ENCODE data around the gene PFAS. TPM values are rescaled to one million over a fixed set of nuclear protein-coding genes. Genes with fewer than 3 reads are reported as not detected.

PFAS gene
- total and polyA plus RNA-seq, 2 experiments from 2014 or later: 13.4 to 16.0 TPM

- 60 to 73% methylated on average over 1 of the region's 1 CpG for WGBS, 2 experiments (ENCODE audit: low coverage in 1 of 2, low lambda C conversion rate in 2 of 2, missing lambda C conversion rate in 2 of 2)
- no peaks in the 10 kb centered on the region for H3F3A ChIP-seq (ENCODE audit: insufficient read depth)
- no peaks in the 10 kb centered on the region for H3K9me2 ChIP-seq (ENCODE audit: insufficient read depth)
- H3K27me3 ChIP-seq (replicated peaks; ENCODE audit: insufficient read depth): no peaks in the 10 kb centered on the region
- no peak overlapping the region for H3K4me3 ChIP-seq
- H3K36me3 ChIP-seq (ENCODE audit: low read depth): no peaks in the 10 kb centered on the region
- no peak overlapping the region for H3K4me2 ChIP-seq (ENCODE audit: unreplicated experiment)
- no peak overlapping the region for H3K27ac ChIP-seq
- H2AFZ ChIP-seq: no peak overlapping the region
- H3K4me1 ChIP-seq (ENCODE audit: insufficient read depth): no peaks in the 10 kb centered on the region
- in situ Hi-C loops (cut with MboI): no loop called here
- H3K79me2 ChIP-seq (ENCODE audit: insufficient read depth): no peaks in the 10 kb centered on the region
- DNase-seq: no peak
- no peaks in the 10 kb centered on the region for H3K9me3 ChIP-seq (ENCODE audit: low read depth)
- H3K9ac ChIP-seq: no peak overlapping the region
- TF ChIP-seq EZH2 (IDR thresholded peaks at IDR 0.05; ENCODE audit: insufficient read depth, poor library complexity, severe bottlenecking): no peak
- no peaks in the 10 kb centered on the region for H4K20me1 ChIP-seq (ENCODE audit: insufficient read depth)
Measured at GRCh38 chr17:8272421-8272820, 23.3 kb downstream of the PFAS start.

- in situ Hi-C loops (cut with MboI): no loop called here
- no peak overlapping the region for H3K27ac ChIP-seq
- H3K4me3 ChIP-seq: no peak overlapping the region
- H4K20me1 ChIP-seq (ENCODE audit: insufficient read depth): no peaks in the 10 kb centered on the region
- no peaks in the 10 kb centered on the region for H3K4me1 ChIP-seq (ENCODE audit: insufficient read depth)
- H3K36me3 ChIP-seq (ENCODE audit: low read depth): no peaks in the 10 kb centered on the region
- WGBS, 2 experiments (ENCODE audit: low coverage in 1 of 2, low lambda C conversion rate in 2 of 2, missing lambda C conversion rate in 2 of 2): 90% methylated on average over 4 of the region's 4 CpGs
- no peaks in the 10 kb centered on the region for H3K79me2 ChIP-seq (ENCODE audit: insufficient read depth)
- no peak overlapping the region for H2AFZ ChIP-seq
- no peak for DNase-seq
- H3F3A ChIP-seq (ENCODE audit: insufficient read depth): no peaks in the 10 kb centered on the region
- no peak overlapping the region for H3K9ac ChIP-seq
- H3K27me3 ChIP-seq (replicated peaks; ENCODE audit: insufficient read depth): no peaks in the 10 kb centered on the region
- no peaks in the 10 kb centered on the region for H3K9me3 ChIP-seq (ENCODE audit: low read depth)
- TF ChIP-seq EZH2phosphoT487 (IDR thresholded peaks at IDR 0.05; ENCODE audit: insufficient read depth, low read depth) (no peak), EZH2 (IDR thresholded peaks at IDR 0.05; ENCODE audit: insufficient read depth, poor library complexity, severe bottlenecking) (no peak)
- H3K4me2 ChIP-seq (ENCODE audit: unreplicated experiment): no peak overlapping the region
- no peaks in the 10 kb centered on the region for H3K9me2 ChIP-seq (ENCODE audit: insufficient read depth)
Measured at GRCh38 chr17:8273884-8274444, 24.9 kb downstream of the PFAS start.

- H3K27ac ChIP-seq: no peak overlapping the region
- in situ Hi-C loops (cut with MboI): no loop called here
- no peaks in the 10 kb centered on the region for H3K36me3 ChIP-seq (ENCODE audit: low read depth)
- no peaks in the 10 kb centered on the region for H3K9me3 ChIP-seq (ENCODE audit: low read depth)
- H4K20me1 ChIP-seq (ENCODE audit: insufficient read depth): no peaks in the 10 kb centered on the region
- H3K79me2 ChIP-seq (ENCODE audit: insufficient read depth): no peaks in the 10 kb centered on the region
- no peak overlapping the region for H3K4me2 ChIP-seq (ENCODE audit: unreplicated experiment)
- no peak for DNase-seq
- 86 to 92% methylated on average over 5 of the region's 5 CpGs for WGBS, 2 experiments (ENCODE audit: low coverage in 1 of 2, low lambda C conversion rate in 2 of 2, missing lambda C conversion rate in 2 of 2)
- H3K9ac ChIP-seq: no peak overlapping the region
- H3K4me1 ChIP-seq (ENCODE audit: insufficient read depth): no peaks in the 10 kb centered on the region
- H3K27me3 ChIP-seq (replicated peaks; ENCODE audit: insufficient read depth): no peaks in the 10 kb centered on the region
- no peaks in the 10 kb centered on the region for H3K9me2 ChIP-seq (ENCODE audit: insufficient read depth)
- H3F3A ChIP-seq (ENCODE audit: insufficient read depth): no peaks in the 10 kb centered on the region
- no peak overlapping the region for H2AFZ ChIP-seq
- TF ChIP-seq EZH2 (IDR thresholded peaks at IDR 0.05; ENCODE audit: insufficient read depth, poor library complexity, severe bottlenecking) (no peak), EZH2phosphoT487 (IDR thresholded peaks at IDR 0.05; ENCODE audit: insufficient read depth, low read depth) (no peak)
- H3K4me3 ChIP-seq: no peak overlapping the region
Measured at GRCh38 chr17:8274816-8275215, 25.7 kb downstream of the PFAS start.

DNA sequence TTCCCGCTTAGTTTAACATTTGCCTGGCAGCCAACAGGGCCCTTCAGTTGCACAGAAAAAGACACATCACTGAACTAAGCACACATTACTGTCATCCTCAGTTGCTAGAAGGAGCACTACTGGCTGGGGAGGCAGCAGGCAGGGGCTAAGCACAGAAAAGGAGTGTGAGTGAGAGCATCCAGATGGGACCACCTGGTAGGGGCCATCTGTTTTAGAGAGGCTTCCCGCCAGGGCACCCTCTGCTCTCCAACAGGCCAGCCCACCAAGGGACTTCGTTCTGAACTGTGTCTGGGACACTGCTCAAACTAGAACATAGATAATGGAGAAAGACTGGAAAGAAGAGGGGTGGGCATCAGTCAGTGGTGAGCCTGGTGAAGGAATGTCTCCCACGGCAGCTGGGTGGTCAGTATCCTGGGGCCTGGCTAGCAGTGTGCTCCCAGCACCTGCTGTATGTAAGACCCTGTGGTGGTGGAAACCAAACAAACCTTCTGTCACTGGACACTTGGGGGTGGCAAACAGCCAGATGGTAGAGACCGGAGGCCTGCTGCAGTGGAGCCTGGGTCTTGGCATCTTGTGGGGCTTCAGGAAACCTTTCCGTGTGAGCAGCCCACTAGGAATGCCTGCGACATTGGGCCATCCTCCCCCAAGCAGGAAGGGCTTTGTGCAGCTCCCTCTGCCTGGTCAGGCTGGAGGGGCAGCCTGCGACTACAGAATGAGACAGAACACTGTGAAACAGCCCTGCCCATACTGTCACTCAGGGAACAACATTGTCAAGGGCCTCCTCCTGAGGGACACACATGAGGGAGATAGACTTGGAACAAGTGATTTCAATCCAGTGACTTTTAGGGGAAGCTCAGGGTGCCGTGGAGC is 26.6 kb downstream of the PFAS start:
- no peak overlapping the region for H2AFZ ChIP-seq
- H4K20me1 ChIP-seq (ENCODE audit: insufficient read depth): no peaks in the 10 kb centered on the region
- in situ Hi-C loops (cut with MboI): no loop called here
- H3K79me2 ChIP-seq (ENCODE audit: insufficient read depth): no peaks in the 10 kb centered on the region
- no peaks in the 10 kb centered on the region for H3K36me3 ChIP-seq (ENCODE audit: low read depth)
- H3K27ac ChIP-seq: no peak overlapping the region
- DNase-seq: no peak
- H3K27me3 ChIP-seq (replicated peaks; ENCODE audit: insufficient read depth): no peaks in the 10 kb centered on the region
- TF ChIP-seq EZH2phosphoT487 (IDR thresholded peaks at IDR 0.05; ENCODE audit: insufficient read depth, low read depth) (no peak), EZH2 (IDR thresholded peaks at IDR 0.05; ENCODE audit: insufficient read depth, poor library complexity, severe bottlenecking) (no peak)
- no peak overlapping the region for H3K4me2 ChIP-seq (ENCODE audit: unreplicated experiment)
- H3K9me3 ChIP-seq (ENCODE audit: low read depth): no peaks in the 10 kb centered on the region
- no peaks in the 10 kb centered on the region; the same call in 1 of the 2 replicates for H3K4me1 ChIP-seq (ENCODE audit: insufficient read depth)
- no peak overlapping the region for H3K9ac ChIP-seq
- H3K9me2 ChIP-seq (ENCODE audit: insufficient read depth): no peaks in the 10 kb centered on the region
- H3F3A ChIP-seq (ENCODE audit: insufficient read depth): no peaks in the 10 kb centered on the region
- no peak overlapping the region for H3K4me3 ChIP-seq
- 62 to 68% methylated on average over 9 of the region's 9 CpGs for WGBS, 2 experiments (ENCODE audit: low coverage in 1 of 2, low lambda C conversion rate in 2 of 2, missing lambda C conversion rate in 2 of 2)

Data from GM23248 (cell line).